ENCODE results near the gene TIMM8A.

Gene TIMM8A, protein sequence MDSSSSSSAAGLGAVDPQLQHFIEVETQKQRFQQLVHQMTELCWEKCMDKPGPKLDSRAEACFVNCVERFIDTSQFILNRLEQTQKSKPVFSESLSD

DNA sequence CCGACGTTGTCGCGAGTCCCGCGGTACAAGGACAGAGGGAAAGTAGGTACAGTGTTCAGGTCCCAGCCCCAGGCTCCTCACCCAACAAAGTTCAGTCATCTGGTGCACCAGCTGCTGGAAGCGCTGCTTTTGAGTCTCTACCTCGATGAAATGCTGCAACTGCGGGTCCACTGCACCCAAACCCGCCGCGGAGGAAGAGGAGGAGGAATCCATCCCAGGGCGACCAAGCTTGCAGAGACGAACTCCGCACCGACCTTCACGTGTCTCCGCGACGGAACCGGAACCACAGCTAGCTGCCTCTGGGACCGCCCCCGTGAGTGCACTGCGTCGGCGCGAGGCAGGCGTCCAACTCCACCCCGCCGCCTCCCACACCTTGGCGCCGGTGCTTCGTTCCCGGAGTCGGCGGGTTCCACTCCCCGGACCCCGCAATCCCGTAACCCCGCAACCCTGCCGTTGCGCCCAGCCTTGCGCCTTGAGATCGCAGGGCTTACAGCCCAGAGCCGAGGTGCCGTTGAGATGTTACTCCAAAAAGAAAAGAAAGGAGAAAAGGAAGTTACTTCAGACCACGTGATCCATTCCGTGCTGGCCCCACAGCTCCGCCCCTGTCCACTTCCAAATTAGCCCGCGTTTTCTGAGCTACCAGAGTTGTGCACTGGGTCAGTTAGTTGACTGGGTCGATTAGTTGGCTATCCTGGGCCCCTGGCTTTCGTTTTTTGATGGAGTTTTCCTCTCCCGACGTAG, at the start of gene TIMM8A:
TIMM8A (minus strand) TSS at position 291 of the 741 bp plus-strand sequence; CDS start at position 213, 78 bp downstream.
- peak; percentile 82 for DNase-seq (ENCODE audit: low spot score)

DNA sequence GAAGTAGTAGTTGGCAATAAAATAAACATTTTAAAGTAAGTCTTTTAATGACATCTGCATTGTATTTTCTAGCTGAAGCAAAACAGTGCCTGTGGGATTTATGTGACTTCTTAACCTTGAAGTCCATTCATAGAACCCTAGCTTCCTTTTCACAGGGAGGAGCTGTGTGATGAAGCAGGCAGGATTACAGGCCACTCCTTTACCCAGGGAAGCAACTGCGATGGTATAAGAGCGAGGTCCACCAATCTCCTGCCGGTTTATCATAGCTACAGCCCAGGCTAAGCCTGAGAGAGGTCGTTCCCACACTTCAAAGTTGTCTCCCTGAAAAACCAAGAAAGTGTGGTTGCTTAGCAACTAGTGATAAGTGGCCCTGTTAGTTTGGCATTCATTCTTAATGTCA, 49.2 kb upstream of the TIMM8A start:
- DNase-seq (ENCODE audit: low spot score) = no peak

DNA sequence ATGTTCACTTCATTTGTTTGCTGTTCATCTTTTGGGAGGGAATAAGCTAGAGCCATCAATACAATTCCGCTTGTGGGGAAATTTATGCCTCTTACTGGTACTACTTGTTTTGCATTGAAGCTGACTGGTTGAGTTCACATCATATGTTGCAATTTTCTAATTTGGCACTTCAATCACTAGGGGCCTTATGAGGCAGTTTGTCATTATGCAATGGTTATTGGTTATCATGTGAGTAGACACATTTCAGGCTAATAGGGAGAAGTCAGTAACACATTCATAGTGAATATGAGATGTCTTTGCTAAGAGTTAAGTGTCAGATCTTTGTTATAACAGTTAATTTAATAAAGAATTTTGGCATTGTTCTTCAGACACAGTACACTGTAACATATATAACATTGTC, 47.2 kb upstream of the TIMM8A start:
- no peak for DNase-seq (ENCODE audit: low spot score)

DNA sequence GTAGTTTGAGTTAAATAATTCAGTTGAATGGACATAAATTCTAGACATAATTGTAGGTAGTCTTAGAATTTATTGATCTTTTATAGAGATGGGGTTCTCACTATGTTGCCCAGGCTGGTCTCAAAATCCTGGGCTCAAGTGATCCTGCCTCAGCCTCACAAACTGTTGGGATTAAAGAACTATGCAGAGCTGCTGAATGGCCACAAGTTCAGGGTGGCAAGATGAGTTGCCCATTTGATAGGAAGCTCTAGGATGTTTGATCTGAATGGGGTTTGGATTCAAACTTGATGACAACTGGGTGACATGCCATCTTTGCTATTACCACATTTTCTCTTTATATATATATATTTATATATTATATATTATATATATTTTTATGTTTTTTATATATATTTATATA, 45.8 kb upstream of the TIMM8A start:
- DNase-seq (ENCODE audit: low spot score) = no peak

DNA sequence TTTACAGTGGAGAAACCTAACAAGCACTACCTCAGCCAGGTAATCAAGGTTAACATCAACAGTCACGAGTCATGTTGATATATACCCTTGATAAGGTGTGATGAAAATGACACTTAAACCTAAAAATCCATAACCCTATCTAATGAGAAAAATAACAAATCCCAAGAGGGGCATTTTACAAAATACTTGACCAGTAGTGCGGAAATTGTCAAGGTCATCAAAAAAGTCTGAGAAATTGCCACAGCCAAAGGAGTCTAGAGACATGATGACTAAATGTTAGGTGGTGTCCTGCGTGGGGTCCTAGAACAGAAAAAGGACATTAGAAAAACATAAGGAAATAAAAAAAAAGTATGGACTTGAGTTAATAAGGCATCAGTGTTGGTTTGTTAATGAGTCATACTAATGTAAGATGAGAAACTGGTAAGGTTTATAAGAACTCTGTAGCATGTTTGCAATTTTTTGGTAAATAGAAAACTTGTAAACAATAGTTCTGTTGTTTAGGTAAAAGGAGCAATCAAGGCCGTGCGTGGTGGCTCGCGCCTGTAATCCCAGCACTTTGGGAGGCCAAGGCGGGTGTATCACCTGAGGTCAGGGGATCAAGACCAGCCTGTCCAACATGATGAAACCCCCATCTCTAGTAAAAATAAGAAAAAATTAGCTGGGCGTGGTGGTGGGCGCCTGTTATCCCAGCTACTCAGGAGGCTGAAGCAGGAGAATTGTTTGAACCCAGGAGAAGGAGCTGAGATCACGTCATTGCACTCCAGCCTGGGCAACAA, 45.2 kb upstream of the TIMM8A start:
- no peak for DNase-seq (ENCODE audit: low spot score)

DNA sequence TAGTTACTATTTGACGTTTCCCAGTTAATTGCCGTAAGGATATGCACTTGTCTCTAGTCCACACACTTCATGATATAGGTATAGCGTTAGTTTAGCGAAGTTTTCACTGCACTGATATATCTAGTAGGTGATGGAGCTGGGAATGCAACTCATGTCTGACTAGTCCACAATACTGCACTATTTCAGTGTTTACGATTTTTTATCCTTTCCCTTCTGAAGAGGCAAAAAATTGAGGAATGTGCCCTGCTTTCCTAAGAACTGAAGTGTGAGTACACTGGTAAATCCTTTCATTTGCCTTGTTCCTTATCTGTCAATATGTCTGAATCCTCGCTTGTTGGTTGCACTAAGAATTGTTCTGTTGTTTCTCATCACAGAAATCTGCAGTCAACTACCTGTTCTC, 43.3 kb upstream of the TIMM8A start:
- DNase-seq (ENCODE audit: low spot score) = no peak

DNA sequence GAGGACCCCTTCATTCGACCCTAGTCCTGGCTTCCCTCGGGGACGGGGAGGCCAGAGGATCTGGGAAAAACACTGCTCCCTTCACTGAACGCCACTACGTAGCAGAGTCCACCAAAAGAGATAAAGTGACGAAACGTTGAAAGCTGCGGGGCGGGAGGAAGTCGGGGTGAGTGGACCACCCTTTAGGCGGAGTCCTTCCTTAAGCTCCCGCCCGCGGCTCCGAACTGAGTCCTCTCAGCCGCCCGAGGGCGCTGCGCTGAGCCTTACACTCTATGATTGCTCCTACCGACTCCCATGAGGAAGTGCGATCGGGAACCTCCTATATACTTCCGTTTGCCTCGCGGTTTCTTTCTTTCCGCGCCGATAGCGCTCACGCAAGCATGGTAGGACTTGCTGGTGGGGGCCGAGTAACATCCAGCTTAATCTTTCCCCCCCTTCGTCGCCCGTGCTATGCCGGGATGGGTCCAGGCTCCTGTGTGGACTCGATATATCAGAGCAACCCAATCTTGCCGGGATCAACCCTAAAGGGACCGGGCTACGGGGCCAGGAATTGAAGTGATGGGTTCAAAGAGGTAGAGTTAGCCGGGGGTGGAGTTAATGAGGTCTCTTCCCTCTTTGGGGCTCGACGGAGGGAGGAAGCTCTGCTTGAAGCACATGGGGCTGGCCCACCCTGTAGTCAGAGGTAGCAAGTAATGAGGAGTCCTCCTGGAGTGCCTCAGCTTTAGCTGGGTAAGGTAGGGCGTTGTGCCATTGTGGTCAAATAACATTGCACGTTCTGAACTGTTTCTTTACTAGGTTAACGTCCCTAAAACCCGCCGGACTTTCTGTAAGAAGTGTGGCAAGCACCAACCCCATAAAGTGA, 42.4 kb upstream of the TIMM8A start, which contains the start of gene RPL36A:
RPL36A (plus strand) TSS at position 348 of the 862 bp plus-strand sequence; CDS start at position 381, 33 bp downstream.
- peak; percentile 90 for DNase-seq (ENCODE audit: low spot score)

DNA sequence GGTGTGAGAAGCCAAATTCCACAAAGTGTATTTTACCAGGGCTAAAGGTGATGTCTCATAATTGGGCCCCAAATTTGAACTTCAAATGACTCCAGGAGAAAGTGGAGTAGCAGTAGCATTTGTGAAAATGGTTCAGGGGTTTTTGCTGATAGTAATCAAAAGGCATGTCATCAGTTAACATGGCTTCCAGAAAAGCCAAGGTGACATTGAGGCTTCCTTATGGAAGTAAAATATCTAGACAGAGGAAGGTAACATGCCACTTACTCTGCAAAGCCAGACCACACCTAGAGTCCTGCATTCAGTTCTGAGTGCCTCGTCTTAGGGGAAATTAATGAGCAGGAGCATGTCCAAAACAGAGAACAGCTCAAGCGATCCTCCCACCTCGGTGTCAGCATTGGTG, 40.1 kb upstream of the TIMM8A start:
- DNase-seq (ENCODE audit: low spot score) = no peak

DNA sequence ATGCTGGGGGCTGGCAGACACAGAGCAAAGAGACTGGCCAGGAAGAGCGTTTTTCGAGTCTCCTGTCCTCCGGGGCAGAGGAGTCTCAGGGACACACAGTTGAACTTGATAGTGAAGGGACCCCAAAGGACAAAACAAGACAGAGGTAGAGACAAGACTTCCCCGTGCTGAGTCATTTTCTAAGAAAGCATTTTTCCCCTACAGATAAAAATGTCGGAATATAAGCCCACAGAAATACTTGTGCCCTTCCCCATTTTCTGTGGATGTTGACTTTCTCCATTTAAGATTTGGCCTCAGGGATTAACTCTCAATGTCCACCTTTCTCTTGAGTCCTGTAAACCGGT, 38.0 kb upstream of the TIMM8A start:
- no peak for DNase-seq (ENCODE audit: low spot score)

DNA sequence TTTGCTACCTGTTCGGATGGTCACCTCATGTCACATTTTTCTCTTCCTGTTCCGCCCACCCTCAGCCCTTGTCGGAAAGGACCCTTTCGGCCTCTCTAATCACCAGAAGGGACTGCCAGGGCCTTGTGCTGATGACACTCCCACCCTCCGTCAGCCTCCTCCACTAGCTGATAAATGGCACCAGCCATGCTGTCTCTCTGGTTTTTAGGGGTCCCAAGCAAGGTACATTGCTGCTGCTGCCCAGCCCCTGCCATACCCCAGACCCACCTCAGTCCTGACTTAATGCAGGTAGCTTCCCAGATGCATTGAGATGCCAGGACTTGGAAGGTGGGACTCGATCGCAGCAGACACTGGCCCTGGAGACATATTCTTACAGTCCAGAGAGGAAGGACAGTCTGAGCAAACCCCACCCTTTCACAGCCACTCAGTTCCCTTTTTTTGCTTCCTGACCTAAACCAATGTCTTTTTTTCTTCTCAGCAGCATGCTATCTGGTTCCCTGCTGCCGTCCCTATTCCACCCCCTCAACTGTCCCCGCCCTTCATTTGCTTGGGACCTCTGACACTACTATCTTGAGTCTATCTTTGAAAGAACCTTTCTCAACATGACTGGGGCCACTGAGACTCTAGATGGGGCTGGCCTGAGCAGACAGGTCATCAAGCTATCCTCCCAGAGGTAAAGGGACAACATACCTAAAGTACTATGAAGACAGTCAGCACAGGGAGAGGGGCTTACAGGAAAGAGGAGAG, 37.4 kb upstream of the TIMM8A start, which contains the start of gene BTK:
BTK (minus strand) TSS at position 397 of the 747 bp plus-strand sequence. CDS start 10,907 bp downstream, outside the sequence.
- DNase-seq (ENCODE audit: low spot score) = peak; percentile 28

DNA sequence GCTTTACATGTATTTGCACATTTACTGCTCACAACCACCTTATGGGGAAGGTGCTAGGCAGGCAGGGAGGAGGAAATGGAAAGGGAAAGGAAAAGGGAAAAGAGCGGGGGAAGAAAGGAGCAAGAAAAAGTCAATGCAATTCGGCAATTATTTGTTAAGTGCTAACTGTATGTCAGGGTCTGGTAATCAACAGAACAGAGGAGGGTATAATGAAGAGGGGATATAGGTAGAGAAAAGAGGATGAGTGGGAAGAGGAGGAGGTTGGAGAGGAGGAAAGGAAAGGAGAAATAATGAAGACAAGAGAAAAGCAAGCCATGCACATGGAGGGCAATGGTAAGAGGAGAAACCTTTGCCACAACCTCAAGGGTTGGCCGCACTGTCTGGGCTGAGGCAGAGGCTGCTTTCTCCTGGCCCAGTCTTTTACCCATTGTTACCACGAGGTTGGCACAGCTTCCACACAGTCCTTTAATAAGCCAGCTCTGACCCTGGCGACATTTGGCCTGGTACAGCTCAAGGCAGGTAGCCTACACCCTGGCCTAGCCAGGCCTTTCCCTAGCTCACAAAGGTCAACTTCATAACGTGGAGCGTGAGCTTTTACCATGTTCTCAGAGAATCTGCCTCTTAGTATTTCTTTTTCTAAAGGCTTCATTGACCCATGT, 36.6 kb upstream of the TIMM8A start:
- no peak for DNase-seq (ENCODE audit: low spot score)

DNA sequence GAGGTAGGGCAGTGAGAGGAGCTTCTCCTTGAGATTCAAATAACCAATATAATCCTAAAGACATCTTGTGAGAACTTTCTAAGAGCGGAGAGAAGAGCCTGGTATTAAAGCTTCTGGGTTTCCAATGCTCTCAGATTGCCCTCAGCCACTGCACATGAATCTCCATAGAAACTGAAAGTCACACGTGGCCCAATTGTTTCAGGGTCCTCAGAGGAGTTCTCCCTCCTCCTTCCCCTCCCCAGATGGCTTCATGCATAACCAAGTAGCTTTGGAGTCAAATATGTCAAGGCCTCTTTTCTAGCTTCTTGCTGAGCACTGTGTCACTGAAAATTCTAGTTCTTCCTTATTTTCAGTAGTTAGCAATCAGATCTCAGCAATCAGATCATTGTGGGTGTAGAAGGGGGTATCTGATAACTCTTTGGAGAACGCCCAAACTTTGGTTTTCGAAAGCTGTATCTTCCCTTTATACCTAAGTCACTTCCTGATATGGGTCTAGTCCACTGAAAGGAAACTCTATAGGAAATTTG, 35.2 kb upstream of the TIMM8A start:
- DNase-seq (ENCODE audit: low spot score) = no peak

DNA sequence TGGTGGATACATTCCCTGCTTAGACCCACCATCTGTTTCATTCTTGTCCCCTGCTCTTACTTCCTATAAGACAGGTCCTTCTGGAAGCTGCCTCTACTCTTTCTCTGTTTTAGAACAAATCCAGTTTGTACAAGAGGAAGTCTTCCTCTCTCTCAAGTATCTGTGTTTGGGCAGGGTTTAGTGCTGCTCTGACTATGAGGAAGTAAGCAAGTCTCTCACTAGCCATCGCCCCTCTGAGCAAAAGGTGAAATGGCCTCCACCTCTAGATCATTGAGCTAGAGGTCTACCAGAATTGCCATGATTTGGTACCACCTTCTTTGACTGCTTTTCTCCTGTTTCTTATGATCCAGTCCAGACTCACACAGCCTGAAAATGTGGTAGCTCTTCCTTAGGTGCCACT, 29.0 kb upstream of the TIMM8A start:
- peak; percentile 2 for DNase-seq (ENCODE audit: low spot score)

DNA sequence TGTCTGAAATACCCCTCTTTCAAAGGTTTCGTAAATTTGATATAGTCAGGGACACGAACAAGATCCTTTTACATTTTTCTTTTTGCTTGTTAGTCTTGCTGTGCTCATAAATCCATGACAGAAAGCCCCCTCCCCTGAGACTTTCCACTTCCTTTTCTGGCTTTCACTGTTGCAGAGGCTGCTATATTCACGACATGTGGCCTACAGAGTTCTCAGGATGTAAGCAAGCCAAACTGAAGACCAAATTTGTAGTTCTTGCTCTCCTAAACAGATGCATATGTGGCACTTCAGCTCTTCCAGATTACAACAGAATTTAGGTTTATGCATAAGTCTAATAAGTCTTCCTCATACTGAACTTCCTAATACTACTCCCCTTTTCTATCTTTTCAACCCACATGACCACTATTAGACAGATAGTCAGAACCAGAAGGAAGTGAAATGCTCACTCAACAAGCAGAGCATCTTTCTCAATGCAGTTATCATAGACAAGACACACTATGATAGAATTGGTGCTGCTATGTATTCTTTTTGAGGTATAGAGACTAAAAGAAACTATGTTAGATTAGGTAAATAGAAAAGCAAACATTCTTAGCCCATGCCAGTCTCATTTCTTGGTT, 22.5 kb upstream of the TIMM8A start:
- no peak for DNase-seq (ENCODE audit: low spot score)

DNA sequence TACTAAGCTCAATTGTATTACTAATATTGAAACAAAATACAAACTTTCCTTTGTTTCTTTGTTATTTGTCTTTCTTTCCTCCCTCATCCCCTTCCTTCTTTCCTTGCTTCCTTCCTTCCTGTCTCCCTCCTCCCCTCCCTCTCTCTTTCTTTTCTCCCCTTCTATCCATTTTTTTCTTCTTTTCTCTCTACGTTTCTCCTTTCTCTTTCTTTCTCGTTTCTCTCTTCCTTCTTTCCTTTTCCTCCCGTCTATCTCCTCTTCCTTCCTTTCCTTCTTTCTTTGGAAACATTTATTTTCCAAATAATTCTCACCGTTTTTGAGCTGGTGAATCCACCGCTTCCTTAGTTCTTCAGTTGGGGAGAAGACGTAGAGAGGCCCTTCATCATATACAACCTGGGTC, 21.1 kb upstream of the TIMM8A start:
- no peak for DNase-seq (ENCODE audit: low spot score)

DNA sequence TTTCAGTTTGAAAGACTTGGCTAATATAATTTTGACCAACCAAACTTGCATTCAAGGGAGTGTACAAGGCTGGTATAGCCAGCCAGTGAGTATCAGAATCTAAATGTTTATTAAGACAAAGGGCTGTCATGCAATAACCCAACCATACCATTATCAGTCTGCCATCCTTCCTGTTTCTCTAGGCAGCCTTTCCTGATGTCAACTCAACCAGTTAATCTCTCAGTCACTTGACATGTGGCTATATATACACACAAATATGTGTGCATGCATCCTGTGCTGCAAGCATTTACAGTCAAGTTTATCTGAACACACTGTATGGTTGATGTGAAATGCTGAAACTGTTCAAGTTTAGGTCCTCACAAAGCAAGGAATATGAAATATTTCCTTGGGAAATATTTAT, 20.3 kb upstream of the TIMM8A start:
- DNase-seq (ENCODE audit: low spot score) = no peak

DNA sequence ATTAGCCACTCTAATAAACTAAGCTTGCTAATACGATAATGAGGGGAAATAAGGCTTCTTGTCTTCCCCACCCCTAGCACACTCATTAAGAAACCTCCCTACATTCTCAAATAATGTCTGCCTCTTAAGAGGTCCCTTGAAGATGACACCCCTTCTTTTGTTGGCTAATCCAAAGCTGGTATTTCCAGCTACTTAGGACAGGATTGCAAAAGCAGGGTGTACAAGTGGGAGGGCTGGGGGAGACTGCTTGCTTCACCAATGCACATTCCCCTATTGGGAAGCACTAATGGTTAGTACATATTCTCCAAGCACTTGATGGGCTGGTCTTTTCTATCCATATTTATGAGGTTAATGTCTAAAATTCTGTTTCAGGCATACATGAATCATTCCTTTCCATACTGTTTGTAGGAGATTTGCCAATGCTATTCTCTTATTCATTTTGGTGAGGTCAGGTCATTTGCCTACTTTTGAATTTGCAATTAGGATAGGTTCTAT, 16.8 kb upstream of the TIMM8A start:
- DNase-seq (ENCODE audit: low spot score) = no peak

DNA sequence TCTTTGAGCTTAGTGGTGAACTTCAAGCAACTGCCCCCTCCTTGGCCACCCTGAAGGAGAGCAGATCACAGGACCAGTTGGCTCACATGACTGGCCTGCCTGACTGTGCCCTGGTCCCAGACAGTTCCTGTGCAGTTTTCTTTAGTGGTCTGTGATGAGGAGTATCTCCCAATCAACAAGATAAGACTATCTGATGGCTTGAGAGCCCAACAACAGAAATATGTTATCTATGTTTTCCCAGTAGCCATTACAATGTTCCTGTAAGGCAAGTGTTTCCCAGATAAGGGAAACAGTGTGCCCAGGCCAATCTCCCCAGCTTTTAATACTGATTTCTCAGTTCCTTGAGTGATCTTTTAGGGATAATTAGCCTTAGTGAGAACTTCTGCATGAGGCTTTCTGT, 14.2 kb upstream of the TIMM8A start:
- no peak for DNase-seq (ENCODE audit: low spot score)

DNA sequence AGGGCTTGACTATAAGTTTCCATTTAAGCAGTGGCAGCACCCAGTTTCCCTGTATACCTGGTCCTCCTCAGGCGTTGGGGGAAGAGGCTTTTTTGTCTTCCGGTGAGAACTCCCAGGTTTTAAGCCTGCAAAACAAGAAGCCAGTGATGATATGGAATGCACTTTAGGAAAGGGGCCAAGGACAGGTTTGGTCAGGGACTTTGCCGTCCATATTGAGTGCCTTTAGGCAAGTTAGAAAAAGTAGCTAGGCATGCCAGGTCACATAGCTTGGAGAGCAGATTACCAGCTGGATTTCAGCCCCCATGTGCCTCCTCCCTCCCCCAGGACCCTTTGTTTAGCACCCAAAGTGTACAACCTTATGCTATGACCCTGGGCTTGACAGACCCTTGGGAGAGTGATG, 13.6 kb upstream of the TIMM8A start:
- DNase-seq (ENCODE audit: low spot score) = no peak

DNA sequence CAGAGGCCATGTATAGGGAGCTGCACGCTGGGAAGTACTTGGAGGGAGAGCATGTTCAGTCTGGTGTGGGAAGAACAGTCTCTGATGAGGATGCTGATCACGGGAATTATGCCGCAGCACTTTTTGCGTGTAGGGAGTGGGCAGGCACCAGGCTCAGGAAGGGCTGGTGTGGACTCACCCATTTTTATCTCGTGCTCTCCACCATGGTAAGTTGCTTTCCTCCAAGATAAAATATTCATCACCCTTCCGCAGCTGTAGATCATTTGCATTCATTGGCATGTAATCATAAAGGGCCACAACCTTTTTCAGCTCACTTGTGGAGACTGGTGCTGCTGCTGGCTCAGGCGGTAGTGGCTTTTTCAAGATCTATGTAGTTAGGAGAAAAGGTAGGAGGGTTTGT, 11.8 kb upstream of the TIMM8A start:
- DNase-seq (ENCODE audit: low spot score) = no peak

All from Ammon's horn (tissue), 1 donor.